Panc1 (cell line): ENCODE data around the gene LHX4. TPM values are rescaled to one million over a fixed set of nuclear protein-coding genes. Genes with fewer than 3 reads are reported as not detected.

Experiments
- ATAC-seq: fragments of 200-7000 bp; cut with Tn5 transposase; 2 replicates; pipeline ENCODE4 v1.9.1; 2020; ENCODE audit warnings: mild to moderate bottlenecking, moderate library complexity
- BruUV-seq: library from RNA; stranded (reverse); fragments of 400-500 nt; replicated peaks from 2 replicates; lab custom pipeline; 2021; lab: Mats Ljungman, UMichigan
- CTCF ChIA-PET: fragments of 300-600 bp; sonication (Branson Sonifier 250); formaldehyde crosslinking; loops from one replicate; lab custom pipeline; 2022; ENCODE audit warnings: antibody characterized with exemption; lab: Charles Lee
- POLR2A ChIA-PET: fragments of 300-600 bp; sonication (Branson Sonifier 250); formaldehyde crosslinking; loops from one replicate; lab custom pipeline; 2022; ENCODE audit warnings: antibody characterized with exemption; lab: Charles Lee
- DNase-seq: peaks from one replicate; pipeline ENCODE4 v3.0.0-alpha.2; 2010; ENCODE audit warnings: low read depth, low spot score
- H3K27ac ChIP-seq: 2 replicates; pipeline ENCODE4 v1.5.1; 2011; ENCODE audit warnings: mild to moderate bottlenecking, low read length, inconsistent platforms
- H3K27me3 ChIP-seq: fragments of 200-500 bp; sonication (Bioruptor generic); 2 replicates; pipeline ENCODE4 v1.6.0; 2014; ENCODE audit warnings: low read length, inconsistent platforms; ENCODE audit not compliant: control insufficient read depth, insufficient read depth
- H3K36me3 ChIP-seq: fragments of 200-500 bp; sonication (Bioruptor generic); 2 replicates; pipeline ENCODE4 v1.5.1; 2014; ENCODE audit warnings: inconsistent platforms, mild to moderate bottlenecking, low read length, moderate library complexity; ENCODE audit not compliant: control insufficient read depth, insufficient read depth
- H3K4me1 ChIP-seq: 2 replicates; pipeline ENCODE4 v1.5.1; 2011; ENCODE audit warnings: inconsistent platforms, mild to moderate bottlenecking, low read length, moderate library complexity; ENCODE audit not compliant: control insufficient read depth, insufficient read depth
- H3K4me3 ChIP-seq, 2 experiments: 2 replicates each; pipeline ENCODE4 v1.5.1; 2011 to 2012; ENCODE audit warnings: low read depth in 2 of 2, low read length in 2 of 2, mild to moderate bottlenecking in 2 of 2, inconsistent platforms in 1 of 2, moderate library complexity in 1 of 2
- H3K9me3 ChIP-seq: fragments of 200-500 bp; sonication (Bioruptor generic); 2 replicates; pipeline ENCODE4 v1.5.1; 2014; ENCODE audit warnings: low read depth, mild to moderate bottlenecking, inconsistent platforms, low read length, moderate library complexity; ENCODE audit not compliant: control insufficient read depth, insufficient read depth
- POLR2AphosphoS5 ChIP-seq: IDR thresholded peaks from 2 replicates; pipeline ENCODE4 v1.6.1; 2012; ENCODE audit warnings: mild to moderate bottlenecking, low read depth, low read length, moderate library complexity
- SIN3A ChIP-seq: IDR thresholded peaks from 2 replicates; pipeline ENCODE4 v1.6.1; 2012; ENCODE audit warnings: low read depth, mild to moderate bottlenecking, low read length, moderate library complexity, borderline replicate concordance; ENCODE audit not compliant: insufficient read depth
- TCF7L2 ChIP-seq: IDR thresholded peaks from 2 replicates; pipeline ENCODE4 v1.6.1; 2011; ENCODE audit warnings: mild to moderate bottlenecking, low read depth, low read length, inconsistent platforms
- in situ Hi-C: cut with HindIII; loops from 2 replicates; pipeline ENCODE4 v1.10.0; 2016; ENCODE audit warnings: low sequenced_read_pairs, low pct_unique_long_range_greater_than_20kb
- intact Hi-C: fragments of 100-400 bp; cut with micrococcal nuclease; formaldehyde crosslinking; loops from one replicate; pipeline ENCODE4 v1.10.0; 2022; ENCODE audit not compliant: unreplicated experiment
- total RNA-seq: library from RNA; stranded (reverse); gene quantifications from one replicate; pipeline ENCODE4 v1.2.1, GENCODE V29; 2021; ENCODE audit not compliant: unreplicated experiment
- TF ChIP-seq, protein P1 (sequence below): fragments of 450-650 bp; IDR thresholded peaks from 2 replicates; pipeline ENCODE4 v1.5.1; 2017; ENCODE audit warnings: mild to moderate bottlenecking
- TF ChIP-seq, protein P2 (sequence below), 2 experiments: IDR thresholded peaks; 2 replicates each; pipeline ENCODE4 v1.6.1; 2011 to 2012; ENCODE audit warnings: low read depth in 2 of 2, control low read depth in 1 of 2, low read length in 1 of 2, mild to moderate bottlenecking in 1 of 2, moderate library complexity in 1 of 2; ENCODE audit not compliant: insufficient read depth in 1 of 2

LHX4 gene
- total RNA-seq, 1 experiment from 2014 or later: 0.72 TPM

DNA sequence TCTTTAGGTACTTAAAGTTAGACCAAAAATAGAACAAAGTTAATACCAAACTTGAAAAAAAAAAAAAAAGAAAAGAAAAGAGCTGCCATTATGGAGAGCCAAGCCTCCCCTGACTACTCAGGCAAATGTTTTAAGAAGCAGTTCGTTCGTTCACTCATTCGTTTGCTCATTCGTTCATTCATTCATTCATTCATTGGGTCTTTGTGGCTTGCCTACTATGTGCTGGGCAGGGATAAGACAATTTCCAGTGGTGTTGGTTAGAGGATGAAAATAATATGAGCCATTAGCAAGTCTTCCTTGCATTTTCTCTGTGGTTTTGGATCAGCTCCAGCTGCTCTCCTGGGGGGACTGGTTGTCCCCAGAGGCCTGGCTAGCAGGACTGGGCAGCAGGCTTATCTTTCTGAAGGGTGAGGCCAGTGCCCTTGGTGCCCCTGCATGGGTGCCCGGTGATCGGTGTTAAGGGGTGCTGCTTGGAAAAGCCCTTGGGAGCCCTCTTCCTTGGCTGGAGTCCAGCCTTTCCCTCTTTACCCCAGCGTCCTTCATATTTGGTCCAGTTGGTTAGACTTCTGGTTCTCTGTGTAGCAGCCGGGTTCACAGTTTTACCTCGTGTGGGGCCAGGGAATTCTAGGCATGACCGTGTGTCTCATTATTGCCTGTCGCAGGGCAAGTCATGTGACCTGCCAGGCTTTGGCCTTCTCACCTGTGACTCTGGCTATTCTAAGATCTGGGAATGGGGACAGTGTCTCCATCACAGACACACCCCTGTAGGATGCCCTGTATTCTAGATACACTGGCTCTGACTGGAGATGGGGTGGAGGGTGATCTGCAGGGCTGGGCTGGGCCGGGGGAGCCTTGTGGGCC is 32.8 kb downstream of the LHX4 start:
- no peak for DNase-seq
- no peak for ATAC-seq
- TF ChIP-seq POLR2AphosphoS5 (no peak), TCF7L2 (no peak), SIN3A (no peak)
- TF ChIP-seq, protein P1, sequence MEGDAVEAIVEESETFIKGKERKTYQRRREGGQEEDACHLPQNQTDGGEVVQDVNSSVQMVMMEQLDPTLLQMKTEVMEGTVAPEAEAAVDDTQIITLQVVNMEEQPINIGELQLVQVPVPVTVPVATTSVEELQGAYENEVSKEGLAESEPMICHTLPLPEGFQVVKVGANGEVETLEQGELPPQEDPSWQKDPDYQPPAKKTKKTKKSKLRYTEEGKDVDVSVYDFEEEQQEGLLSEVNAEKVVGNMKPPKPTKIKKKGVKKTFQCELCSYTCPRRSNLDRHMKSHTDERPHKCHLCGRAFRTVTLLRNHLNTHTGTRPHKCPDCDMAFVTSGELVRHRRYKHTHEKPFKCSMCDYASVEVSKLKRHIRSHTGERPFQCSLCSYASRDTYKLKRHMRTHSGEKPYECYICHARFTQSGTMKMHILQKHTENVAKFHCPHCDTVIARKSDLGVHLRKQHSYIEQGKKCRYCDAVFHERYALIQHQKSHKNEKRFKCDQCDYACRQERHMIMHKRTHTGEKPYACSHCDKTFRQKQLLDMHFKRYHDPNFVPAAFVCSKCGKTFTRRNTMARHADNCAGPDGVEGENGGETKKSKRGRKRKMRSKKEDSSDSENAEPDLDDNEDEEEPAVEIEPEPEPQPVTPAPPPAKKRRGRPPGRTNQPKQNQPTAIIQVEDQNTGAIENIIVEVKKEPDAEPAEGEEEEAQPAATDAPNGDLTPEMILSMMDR: no peak
- TF ChIP-seq, protein P2, sequence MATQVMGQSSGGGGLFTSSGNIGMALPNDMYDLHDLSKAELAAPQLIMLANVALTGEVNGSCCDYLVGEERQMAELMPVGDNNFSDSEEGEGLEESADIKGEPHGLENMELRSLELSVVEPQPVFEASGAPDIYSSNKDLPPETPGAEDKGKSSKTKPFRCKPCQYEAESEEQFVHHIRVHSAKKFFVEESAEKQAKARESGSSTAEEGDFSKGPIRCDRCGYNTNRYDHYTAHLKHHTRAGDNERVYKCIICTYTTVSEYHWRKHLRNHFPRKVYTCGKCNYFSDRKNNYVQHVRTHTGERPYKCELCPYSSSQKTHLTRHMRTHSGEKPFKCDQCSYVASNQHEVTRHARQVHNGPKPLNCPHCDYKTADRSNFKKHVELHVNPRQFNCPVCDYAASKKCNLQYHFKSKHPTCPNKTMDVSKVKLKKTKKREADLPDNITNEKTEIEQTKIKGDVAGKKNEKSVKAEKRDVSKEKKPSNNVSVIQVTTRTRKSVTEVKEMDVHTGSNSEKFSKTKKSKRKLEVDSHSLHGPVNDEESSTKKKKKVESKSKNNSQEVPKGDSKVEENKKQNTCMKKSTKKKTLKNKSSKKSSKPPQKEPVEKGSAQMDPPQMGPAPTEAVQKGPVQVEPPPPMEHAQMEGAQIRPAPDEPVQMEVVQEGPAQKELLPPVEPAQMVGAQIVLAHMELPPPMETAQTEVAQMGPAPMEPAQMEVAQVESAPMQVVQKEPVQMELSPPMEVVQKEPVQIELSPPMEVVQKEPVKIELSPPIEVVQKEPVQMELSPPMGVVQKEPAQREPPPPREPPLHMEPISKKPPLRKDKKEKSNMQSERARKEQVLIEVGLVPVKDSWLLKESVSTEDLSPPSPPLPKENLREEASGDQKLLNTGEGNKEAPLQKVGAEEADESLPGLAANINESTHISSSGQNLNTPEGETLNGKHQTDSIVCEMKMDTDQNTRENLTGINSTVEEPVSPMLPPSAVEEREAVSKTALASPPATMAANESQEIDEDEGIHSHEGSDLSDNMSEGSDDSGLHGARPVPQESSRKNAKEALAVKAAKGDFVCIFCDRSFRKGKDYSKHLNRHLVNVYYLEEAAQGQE (IDR thresholded peaks at IDR 0.05; ENCODE audit: insufficient read depth in 1 of 2, low read depth in 2 of 2, low read length in 1 of 2): no peak
- Histone ChIP-seq H3K27ac (no peak overlapping the region), H3K4me1 (no peaks in the 10 kb centered on the region), H3K4me3 (no peak overlapping the region), H3K9me3 (no peaks in the 10 kb centered on the region), H3K27me3 (no peaks in the 10 kb centered on the region), H3K36me3 (no peaks in the 10 kb centered on the region)
- POLR2A ChIA-PET: no interaction called here
- intact Hi-C loops (no loop called here), in situ Hi-C loops (no loop called here)
- CTCF ChIA-PET: no interaction called here
- no TSS peak for BruUV-seq

DNA sequence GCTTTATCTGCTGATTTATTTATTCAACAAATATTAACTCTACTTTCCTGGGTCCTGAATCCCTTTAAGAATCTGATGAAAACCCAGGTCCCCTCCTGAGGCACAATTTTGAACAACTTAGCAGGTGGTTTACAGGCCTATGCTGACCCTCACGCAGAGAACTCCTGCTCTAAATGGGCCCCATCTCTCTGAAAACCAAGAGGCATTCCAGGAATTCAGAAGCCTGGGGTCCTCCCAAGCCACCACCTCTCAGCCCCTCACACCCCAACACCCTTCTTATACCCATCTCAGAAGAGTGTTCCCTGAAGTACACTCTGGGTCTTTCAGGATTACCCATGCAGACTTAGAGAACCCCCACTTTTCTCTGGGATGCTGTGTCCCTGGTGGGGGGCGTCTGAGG is 34.5 kb downstream of the LHX4 start:
- no peaks in the 10 kb centered on the region for H3K27me3 ChIP-seq
- in situ Hi-C loops: no loop called here
- ChIA-PET CTCF (no interaction called here), POLR2A (no interaction called here)
- DNase-seq (no peak), ATAC-seq (no peak)
- no peak overlapping the region for H3K27ac ChIP-seq
- TF ChIP-seq, protein P1: no peak
- TF ChIP-seq, protein P2 (IDR thresholded peaks at IDR 0.05; ENCODE audit: insufficient read depth in 1 of 2, low read depth in 2 of 2, low read length in 1 of 2): no peak
- no peak for TF ChIP-seq TCF7L2
- TF ChIP-seq SIN3A: no peak
- no peak for TF ChIP-seq POLR2AphosphoS5
- intact Hi-C loops: no loop called here
- H3K4me3 ChIP-seq: no peak overlapping the region
- H3K4me1 ChIP-seq: no peaks in the 10 kb centered on the region
- no peaks in the 10 kb centered on the region for H3K36me3 ChIP-seq
- BruUV-seq: no TSS peak
- no peaks in the 10 kb centered on the region for H3K9me3 ChIP-seq
